Activated CD8-positive, alpha-beta memory T cell treated with anti-CD3 and anti-CD28 coated beads for 1 hour (primary cell): ENCODE measurements around the gene RAB7A.
"Not testable (repeated sequence)": the region's sequence is repeated elsewhere in the genome, so short reads cannot be mapped to it uniquely, and the experiment has no call there.

Experiments
- DNase-seq, 2 donors: peaks; one replicate each; pipeline ENCODE4 v3.0.0-alpha.2; 2020; ENCODE audit warnings: low read depth in 1 of 2; ENCODE audit errors: extremely low read depth in 1 of 2

RAB7A gene

GRCh38 chr3:128815318-128816064 is 89.5 kb downstream of the RAB7A start:
- DNase-seq = no peak

- no peak for DNase-seq
Observed at GRCh38 chr3:128818186-128818787, 92.3 kb downstream of the RAB7A start.

DNA sequence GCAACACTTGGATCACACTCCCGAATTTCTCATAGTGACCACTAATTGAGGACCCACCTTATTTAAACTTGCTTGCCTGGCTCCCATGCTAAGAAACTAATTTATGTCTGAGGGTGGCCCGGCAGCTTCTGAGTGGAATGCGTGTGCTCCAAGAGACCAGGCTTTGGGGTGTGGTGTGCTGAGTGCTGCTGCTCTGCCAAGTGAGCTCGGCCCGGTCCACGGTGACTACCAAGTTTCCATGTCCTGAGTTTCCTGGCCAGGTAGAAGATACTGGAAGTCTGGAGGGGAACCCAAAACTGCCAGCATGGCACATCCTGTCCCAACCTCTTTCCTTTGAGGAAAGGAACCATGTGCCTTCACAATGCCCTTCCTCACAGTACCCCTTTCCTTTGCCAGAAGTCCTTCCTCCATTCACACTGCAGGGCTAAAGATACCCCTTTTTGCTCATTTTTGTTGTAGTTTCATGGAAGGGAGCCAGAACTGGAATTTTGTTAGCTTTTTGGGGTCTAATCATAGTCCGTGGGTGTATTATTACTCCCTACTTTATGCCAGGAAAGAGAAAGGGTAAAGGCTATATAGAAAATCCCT is 94.4 kb downstream of the RAB7A start:
- no peak for DNase-seq

DNA sequence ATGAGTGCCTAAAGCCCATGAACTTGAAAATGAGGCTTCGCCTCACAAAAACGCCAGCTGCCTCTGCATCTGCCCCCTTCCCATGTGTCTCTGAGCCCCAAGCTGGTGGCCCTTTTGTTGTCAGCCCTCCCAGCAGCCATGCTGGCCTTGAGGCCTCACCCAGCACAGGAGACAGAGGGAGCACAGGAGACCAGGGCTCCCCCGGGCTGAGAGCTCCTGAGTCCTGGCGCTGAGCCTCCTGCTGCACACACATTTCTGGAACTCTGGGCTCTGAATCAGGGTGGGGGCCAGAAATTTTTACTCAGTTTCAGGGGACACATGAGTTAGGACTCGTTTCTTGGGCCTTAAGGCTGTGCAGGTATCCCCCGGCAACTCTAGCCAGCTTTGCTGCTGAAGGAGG is 97.0 kb downstream of the RAB7A start:
- no peak for DNase-seq

- no peak for DNase-seq
Observed at GRCh38 chr3:128823631-128824030, 97.6 kb downstream of the RAB7A start.

- no peak for DNase-seq
Observed at GRCh38 chr3:128824132-128824850, 98.3 kb downstream of the RAB7A start.

- DNase-seq = no peak
Observed at GRCh38 chr3:128825117-128825725, 99.2 kb downstream of the RAB7A start.

DNA sequence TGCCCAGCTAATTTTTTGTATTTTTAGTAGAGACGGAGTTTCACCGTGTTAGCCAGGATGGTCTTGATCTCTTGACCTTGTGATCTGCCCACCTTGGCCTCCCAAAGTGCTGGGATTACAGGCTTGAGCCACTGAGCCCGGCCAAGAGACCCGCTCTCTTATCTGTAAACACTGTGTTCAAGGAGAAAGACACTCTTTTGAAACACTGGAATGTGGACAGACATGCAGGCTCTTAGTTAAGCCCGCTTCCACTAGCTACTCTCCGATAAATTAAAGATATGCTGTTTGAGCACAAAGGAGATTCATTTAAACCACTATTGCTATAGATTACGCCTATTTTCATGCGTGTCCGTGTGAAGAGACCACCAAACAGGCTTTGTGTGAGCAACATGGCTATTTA is 103.1 kb downstream of the RAB7A start:
- DNase-seq = not testable (repeated sequence)

GRCh38 chr3:128829925-128830625 is 104.1 kb downstream of the RAB7A start:
- DNase-seq = not testable (repeated sequence)

- DNase-seq = not testable (repeated sequence)
Observed at GRCh38 chr3:128830762-128831161, 104.8 kb downstream of the RAB7A start.

DNA sequence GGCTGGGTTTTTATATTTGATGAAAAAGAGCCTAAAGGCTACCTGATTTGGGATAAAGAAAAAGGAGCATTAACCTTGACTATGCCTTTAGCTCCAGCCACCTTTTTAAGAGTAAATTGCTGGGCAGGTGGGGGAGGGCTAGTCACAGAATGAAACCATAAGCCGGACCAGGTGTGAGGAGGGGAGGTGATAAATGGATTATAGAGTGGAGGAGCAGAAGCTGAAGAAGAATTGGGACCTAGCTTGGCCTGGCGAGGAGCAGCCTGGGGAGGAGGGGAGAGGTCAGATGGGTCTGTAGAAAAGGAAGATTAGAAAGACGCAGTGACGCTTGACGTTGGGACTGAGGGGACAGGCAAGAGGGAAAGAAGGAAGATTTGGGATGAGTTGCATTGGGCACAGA is 107.0 kb downstream of the RAB7A start:
- not testable (repeated sequence) for DNase-seq

GRCh38 chr3:128835096-128835495 is 109.1 kb downstream of the RAB7A start:
- DNase-seq = no peak

DNA sequence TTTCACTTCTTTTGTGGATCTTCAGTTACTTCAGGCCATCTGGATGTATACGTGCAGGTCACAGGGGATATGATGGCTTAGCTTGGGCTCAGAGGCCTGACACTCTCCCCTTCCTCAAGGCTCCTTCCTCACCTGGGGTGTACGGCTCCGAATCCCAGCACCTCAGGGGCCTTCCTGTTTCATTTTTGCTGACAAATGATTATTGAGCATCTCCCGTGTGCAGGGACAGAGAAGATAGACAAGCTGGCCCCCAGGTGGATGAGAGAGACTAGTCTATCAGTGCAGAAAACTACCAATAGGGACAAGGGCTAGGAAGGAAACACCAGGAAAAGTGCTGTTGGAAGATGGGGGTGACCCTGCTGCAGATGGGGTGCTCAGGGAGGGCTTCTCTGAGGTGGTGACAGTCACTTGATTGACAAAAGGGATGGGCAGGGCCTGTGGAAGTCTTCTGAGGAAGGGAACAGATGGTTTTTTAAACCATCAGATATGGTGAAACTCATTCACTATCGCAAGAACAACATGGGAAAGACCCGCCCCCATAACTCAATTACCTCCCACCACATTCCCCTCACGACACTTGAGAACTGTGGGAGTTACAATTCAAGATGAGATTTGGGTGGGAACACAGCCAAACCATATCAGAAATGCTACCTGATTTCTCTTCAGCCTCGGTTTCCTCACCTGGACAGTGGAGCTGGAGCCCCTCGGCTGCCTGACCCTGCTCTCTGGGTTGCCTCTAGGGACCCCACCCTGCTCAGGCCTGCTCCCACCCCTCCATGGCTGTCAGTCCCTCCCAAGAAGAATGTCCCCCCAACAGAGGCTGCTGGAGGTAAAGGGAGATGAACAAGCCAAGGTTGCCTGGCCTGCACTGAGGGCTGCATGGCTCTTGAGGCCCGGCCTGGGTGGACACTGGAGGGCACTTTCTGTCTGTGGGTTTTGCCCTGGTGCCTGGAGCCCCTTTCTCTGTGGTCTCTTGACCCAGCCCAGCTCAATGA is 116.2 kb downstream of the RAB7A start:
- DNase-seq = no peak

- no peak for DNase-seq
Observed at GRCh38 chr3:128844502-128844901, 118.5 kb downstream of the RAB7A start.

- DNase-seq = no peak
Observed at GRCh38 chr3:128845119-128845777, 119.3 kb downstream of the RAB7A start.

DNA sequence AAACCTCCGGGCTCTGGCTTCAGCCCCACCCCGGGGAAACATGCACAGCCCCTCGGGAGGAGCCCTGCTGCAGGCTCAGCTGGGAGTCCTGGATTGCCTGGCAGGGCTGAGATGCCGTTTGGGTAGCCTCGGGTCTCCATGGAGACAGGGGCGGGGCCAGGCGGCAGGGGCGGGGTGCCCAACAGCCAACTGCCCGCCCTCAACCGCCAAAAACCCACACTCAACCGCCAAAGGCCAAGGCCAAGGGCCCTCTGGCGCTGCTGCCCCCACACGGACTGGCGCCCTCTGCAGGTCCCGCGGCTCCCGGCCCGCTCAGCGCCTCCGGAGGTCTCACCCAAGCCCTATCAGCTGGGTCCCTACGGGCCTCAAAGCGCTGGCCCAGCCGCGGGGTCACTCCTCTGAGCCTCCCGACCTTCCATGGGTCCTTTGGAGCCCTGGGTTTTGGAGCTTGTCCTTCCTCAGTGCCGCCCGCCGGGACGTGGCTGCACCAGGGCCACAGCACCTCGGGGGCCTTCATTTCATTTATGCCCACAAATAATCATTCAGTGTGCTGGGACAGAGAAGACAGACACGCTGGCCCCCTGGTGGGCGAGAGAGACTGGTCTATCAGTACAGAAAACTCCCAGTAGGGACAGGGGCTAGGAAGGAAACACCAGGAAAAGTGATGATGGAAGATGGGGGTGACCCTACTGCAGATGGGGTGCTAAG is 119.9 kb downstream of the RAB7A start:
- peak; percentile 55 to 65 for DNase-seq

DNA sequence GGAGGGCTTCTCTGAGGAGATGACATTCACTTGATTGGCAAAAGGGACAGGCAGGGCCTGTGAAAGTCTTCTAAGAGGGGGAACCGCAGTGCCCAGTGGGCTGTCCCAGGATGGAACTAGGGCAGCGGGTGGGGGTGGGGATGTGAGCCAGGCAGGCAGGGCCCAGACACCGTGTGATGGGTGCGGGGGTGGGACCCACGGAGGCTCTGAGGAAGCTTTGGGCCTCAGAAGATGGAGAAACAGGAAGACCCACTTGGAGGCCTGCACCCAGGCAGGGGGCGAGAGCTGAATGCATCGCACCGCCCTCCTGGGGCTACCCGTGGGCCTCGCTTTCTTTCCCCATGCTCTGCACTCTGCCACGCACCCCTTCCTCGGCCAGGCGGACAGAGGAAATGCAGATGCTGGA is 120.5 kb downstream of the RAB7A start:
- no peak for DNase-seq

GRCh38 chr3:128847666-128848370 is 121.8 kb downstream of the RAB7A start:
- DNase-seq = no peak
